GM19351 (cell line): ENCODE results near the gene STARD7.

ENCODE experiments used
- ATAC-seq: cut with Tn5 transposase; IDR thresholded peaks from one replicate; pipeline ENCODE4 v1.9.1; 2021; ENCODE audit warnings: mild to moderate bottlenecking, moderate library complexity; ENCODE audit not compliant: unreplicated experiment

STARD7 gene

DNA sequence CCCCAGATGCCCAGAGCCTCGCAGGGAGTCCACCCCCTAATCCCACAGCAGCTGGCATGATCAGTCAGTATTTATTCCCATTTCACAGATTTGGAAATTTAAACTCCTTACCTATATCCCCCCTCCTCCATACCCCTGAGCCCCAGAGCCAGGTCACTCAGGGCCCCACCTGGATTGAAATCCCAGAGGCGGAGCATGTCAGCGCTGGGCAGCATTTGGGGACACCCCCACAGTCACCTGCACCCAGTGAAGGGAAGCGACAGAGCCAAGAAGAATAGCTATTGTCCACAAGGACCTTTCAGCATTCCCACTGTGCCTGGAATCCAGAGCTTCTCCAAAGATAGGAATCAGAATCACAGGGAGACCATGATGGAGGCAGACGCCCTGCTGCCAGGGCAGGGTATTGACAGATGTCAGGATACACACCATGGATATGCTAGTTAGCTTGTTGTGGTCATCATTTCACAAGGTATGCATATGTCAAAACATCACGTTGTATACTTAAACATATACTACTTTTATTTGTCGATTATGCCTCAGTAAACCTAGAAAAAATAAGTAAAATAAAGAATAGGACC, 69.4 kb downstream of the STARD7 start:
- no peak for ATAC-seq

DNA sequence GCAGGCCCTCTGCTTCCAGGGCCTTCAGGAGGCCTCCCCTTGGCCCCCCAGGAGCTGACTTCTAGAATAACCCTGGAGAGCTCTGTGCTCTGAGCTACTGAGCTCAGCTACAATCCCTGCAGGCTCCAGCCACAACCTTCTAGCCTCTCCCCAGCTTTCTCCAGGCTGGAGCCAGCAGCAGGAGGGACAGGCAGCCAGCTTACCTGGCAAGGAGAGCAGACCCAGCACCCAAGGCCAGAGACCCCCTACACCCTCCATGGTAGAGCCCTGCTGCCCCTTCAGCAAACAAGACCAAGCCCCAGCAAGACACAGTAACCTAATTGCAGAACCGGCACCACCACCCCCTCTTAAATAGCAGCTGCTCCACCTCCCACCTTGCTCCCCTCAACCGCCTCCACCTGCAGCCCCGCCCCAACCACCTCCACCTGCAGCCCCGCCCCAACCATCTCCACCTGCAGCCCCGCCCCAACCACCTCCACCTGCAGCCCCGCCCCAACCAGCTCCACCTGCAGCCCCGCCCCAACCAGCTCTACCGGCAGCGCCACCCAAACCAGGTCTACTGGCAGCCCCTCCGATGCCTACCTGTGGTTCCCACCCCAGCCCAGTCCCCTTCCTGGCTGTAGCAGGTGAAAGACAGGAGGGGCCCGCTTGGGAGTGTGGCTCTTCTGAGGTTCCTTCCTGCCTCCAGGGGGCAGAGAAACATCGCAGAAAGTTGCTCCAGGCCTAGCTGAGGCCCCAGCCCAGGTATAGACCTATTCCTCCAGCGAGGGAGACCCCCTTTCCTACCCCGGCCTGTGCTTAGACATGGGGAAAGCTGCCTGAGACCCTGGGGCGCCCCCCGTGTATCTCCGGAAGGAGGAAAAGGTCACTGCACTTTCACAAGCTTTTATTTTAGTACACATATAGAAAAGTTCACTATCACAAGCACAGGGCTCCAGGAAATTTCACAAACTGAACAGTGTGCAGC, 70.2 kb downstream of the STARD7 start, which contains the start of gene ASTL:
Gene ASTL (minus strand): TSS at position 324 of the 967 bp plus-strand sequence. CDS start 66 bp downstream, at position 258.
- ATAC-seq, result no peak

DNA sequence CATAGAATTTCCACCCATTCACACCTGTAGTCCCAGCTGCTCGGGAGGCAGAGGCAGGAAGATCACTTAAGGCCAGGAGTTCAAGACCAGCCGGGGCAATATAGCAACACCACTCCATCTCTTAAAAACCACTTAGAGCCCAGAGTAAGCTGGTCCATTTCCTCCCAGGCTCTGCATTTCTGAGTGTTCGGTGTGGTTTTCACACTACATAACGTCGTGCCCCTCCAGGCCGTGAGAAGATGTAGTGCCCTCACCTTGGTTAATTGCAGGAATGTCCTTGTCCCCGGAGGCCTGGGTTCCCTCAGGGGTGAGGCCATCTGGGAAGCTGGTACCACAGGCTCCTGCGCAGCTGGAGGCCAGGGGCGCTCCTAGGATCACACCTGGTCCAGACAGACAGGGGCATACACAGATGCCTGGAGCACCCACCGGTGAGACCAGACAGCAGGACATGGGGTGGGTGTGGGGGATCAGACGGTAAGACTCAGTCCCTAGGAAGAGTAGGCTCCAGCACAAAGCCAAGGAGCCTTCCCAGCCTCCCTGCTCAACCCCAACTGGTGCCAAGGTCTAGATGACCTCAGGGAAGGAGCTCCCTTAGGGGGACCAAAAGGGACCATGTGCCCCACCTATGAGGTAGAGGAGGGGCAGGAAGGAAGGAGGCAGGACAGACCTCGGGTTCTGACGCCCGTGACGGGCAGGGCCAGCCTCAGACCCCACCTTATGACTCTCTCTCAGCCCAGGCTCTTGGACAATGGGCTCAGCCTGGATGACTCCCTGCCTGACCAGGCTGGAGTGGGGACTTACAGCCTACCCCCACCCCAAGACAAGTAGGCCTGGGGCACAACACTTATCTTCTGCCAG, 71.1 kb downstream of the STARD7 start:
- ATAC-seq, result no peak

DNA sequence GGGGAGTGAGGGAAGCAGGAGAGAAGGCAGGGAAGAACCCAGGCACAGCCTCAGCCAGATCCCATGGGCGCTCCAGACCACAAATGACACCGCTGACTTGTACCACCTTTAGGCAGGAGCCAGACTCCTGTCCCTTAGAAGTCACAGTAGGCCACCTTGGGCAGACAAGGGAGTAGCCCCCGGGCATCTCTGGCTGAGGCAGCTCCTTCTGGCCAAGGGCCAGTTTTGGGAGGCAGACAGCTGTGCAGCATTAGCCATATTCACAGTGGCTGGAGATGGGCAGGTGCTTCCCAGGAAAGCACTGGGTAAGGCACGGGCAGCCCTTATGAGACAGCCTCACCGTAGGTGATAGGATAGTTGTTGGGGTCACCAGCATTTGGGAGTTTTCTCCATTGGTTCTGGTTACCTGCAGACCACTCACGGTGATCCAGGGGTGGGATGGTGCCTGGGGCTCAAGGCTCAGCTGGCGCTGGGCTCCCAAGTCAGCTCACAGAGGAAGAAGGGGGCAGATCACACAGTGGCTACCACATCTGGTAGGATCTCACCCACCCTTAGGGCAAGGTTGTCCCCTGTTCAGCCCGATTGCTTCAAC, 72.4 kb downstream of the STARD7 start:
- ATAC-seq, result no peak

GRCh38 chr2:96135621-96136020, 73.0 kb downstream of the STARD7 start:
- no peak for ATAC-seq

DNA sequence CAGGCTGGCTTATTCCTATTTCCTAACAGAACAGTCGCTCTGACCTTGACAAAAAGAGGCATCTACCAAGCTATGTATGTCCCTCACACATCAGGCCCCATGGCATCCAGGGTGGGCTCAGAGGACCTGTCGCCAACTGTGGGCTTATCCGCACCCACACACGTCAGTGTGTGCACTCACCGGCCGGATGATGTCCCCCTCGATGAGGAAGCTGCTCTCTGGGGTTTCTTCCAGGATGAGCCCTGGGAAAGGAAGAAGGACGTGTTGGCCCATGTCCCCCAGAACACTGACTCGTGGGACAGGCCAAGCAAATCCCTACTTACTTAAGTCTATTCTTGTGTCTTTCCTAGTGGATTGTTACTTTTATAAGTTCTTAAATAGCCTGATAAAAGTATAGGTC, 73.5 kb downstream of the STARD7 start:
- ATAC-seq, result no peak
